Glomerular visceral epithelial cell (primary cell): Measurements from ENCODE around the gene TAX1BP3.

Experiments
- DNase-seq: peaks from one replicate; pipeline ENCODE4 v3.0.0-alpha.2; 2016; ENCODE audit errors: extremely low spot score

TAX1BP3 gene

DNA sequence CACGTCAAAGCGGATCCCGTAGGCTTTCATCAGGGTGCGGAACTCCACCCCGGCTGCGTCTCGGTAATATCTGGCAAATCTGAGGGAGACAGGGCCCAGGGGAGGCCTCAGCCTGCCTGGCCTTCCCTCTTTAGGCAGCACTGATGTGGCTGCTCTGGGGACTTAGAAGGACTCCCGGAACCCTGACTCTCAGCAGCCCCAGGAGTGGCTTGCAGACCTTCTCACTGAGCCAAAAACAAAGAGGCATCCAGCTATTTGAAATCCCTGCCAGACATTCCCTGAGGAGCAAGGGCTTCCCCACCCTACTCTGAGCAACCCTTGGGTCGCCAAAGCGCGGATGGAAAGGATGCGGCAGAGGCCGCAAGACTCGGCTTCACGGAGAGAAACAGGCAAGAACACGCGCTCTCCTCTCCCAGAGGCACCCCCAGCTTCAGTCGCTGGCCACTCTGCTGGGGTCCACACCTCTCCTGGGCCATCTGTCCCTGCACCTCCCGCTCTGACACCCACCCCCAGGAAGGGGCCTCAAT lies 19.7 kb upstream of the TAX1BP3 start:
- no peak for DNase-seq

DNA sequence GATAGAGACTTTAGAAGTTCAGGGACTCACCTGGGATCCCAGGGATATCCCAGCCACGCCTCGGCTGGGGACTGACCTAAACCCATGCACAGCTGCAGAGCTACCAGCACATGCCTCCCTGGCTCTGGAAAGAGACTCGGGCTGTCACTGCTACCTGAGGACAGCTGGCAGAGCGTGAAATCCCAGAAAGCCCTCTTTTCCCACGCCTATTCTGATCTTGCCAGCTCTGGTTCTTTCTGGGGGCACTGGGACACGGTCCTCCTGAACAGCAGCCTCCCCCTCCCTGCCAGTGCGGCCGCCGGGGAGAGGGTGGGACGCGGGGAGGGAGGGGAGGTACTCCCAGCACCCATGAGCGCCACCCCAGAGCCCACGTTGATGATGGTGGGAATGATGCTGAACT lies 16.8 kb upstream of the TAX1BP3 start:
- no peak for DNase-seq

DNA sequence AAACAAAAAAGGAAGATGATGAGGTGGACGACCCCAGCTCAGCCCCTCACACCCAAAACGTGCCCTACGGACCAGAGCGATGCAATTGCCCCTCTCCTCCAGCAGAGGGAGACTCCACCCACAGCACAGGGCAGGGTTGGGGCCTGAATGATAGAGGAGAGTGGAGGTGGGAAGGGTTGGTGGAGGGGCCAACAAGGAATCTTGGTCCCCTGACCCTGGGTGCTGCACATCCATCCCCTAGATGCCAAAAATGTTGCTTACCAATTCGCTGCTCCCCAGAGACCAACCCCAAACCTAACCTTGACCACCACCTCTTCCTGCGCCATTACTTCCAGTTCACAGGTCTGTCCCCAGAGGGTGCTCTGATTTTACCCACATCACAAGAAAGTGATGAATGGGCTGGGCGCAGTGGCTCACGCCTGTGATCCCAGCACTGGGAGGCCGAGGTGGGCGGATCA lies 14.7 kb upstream of the TAX1BP3 start:
- DNase-seq, result peak; percentile 36

DNA sequence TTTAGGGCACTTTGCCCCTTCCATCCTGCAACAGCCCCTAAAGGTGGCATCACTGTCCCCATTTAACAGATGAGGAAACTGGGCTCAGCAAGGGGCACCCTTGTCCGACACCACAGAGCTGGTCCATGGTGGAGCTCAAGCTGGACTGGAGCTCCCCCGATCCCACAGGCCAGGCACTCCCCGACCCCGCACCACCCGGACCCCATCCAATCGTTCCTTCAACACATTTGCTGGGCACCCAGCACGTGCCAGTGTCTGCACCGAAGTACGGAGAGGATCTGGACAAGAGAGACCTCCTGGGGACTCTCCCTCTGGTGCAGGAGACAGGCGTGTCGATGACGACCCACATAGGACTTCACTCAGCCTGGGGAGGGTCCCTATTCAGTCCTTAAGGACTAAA lies 13.7 kb upstream of the TAX1BP3 start:
- no peak for DNase-seq

DNA sequence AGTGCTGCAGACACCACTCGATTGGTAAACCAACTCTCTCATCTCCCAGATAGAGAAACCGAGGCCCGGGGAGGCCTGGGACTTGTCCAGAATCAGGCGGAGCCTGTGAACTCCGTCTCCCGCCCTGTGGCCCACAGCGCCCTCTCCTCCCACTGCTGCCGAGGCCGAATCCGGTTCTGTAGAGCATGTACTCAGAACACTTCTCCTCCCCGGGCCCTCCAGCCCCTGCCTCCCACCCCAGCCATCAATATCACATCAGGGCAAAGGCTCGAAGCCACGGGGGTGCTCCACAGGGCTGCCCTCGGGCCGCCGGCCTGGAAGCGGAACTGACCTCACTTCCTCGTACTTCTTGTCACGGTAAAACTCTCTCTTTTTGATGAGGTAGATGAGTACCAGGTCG lies 13.2 kb upstream of the TAX1BP3 start:
- no peak for DNase-seq

DNA sequence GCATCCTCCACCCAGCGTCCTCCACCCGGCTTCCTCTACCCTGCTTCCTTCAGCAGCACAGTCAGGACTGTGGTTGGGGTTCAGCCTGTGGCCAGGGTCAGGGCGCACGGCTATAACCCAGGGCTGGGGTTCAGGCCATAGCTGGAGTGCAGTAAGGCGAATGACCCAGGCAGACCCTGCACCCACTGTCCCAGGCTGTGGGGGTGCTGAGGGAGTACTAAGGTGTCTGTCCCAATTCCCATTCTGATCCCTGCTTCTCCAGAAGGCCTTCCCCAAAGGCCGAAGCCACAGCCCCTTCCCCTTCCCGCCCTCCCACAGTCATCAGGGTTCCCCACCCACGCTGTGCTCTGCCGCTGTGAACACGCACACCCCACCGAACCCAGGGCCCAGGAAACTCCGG lies 12.7 kb upstream of the TAX1BP3 start:
- DNase-seq, result no peak

DNA sequence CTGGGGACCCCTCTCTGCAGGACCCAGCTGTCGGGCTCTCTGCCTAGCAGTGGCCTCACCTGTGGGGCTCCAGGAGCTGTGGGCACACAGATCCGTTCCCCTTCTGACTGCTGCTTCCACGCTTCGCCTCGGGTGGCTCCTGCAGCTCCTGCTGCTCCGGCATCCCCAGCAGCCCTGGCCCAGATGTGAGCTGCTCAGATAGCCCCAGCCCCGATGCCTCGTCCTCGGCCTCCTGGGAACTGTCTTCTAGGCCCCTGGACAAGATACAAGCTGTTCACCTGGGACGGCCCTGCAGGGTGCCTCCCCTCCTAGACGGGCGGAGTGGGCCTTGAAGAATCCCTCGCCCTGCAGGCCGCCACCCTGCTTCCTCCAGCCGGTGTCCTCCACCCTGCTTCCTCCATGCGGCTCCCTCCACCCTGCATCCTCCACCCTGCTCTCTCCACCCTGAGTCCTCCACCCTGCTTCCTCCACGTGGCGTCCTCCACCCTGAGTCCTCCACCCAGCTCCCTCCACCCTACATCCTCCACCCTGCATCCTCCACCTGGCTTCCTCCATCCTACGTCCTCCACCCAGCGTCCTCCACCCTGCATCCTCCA lies 11.3 kb upstream of the TAX1BP3 start:
- no peak for DNase-seq

DNA sequence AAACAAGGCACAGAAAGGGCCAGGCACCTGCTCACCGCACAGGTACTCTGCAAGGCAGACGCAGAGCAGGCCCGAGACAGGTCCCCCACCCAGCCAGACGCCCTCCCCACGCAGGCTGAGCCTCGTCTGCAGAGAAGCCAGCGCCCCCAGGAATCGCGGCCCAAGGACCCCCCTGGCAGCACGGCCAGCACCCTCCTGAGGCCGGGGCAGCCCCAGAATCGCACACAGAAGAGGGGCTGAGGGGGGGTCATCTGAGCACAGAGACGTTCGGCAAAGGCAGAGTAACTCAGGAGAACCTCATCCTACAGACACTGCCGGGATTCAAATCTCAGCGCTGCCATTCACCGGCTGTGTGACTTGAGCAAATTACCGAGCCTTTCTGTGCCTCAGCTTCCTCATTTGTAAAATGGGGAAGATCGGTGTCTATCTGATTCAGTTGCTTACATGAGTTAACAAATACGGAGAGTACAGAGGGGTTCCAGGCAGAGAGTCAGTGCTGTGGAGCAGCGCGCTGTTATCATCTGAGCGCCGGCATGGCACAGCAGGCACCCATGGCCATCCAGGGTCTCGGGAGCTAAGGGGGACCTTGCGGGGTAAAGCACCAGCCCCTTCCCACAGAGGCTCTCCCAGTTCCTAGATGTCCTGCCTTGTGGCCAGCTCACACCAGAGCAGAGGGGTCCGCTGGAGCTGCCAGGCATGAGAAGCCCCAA lies 10.6 kb upstream of the TAX1BP3 start:
- DNase-seq, result no peak

DNA sequence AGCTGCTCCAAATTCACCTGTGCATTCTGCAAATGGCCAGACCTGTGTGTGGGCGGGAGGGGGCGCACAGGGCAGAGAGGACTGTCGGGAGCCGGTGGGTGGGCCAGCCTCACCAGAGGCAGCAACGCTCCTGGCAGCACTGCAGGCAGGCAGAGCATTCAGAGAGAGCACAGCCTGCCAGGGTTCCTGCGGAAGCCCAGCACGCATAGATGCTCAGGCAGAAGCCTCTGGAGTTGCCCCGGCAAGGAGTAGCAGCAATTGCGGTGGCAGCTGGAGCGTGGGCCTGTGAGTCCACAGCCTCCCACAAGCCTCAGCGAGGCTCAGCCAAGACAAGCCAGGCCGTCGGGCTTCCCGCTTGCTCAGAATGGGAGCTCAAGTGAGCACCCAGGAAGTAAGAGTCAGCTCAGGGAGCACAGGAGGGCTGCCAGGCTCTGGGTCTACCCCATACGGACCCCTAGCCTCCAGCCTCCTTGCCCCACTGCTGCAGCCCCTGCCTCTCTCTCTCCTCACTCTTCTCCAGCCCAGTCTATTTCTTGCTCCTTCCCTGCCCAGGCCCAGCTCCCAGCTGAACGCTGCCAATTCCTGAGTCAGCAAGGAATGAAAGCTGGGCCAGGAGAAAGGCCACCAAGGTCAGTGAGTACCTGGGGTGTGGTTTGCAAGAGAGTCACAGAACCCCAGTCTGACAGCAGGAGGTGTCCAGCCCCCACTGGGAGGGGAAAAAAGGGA lies 9.9 kb upstream of the TAX1BP3 start:
- DNase-seq, result no peak

DNA sequence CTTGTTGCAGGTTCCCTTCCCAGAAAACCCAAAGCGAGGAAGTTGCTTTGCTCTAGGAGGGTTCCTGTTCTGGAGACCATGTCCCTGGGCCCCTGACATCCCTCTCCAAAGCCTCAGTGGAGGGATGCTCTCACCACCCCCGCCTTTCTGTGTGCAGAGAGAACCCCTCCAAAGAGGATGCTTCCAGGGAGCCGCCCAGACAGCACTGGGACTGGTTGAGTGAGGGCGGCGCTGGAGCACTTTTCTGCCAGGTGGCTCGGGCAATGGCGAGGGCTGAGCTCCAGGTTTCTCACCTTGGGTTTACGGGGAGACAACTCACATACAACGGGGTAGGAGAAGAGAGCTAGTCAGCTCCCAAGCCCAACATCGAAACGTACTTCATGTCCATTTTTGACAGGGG lies 7.5 kb upstream of the TAX1BP3 start:
- no peak for DNase-seq

DNA sequence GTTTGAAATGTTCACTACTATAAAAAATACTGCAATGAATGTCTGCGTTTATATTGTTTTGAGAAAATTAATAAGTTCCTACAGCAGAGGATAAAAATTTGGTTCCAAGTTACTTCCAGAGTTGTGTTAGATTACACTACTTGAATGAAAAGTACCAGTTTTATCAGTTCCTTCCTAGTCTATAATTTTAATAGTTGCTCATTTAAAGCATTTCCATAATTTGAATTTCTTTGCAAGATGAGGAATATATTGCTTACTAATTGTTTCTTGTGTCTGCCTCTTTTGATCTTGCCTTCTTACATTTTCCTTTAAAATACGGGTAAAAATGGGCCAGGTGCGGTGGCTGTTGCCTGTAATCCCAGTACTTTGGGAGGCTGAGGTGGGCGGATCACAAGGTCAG lies 4.2 kb upstream of the TAX1BP3 start:
- no peak for DNase-seq

DNA sequence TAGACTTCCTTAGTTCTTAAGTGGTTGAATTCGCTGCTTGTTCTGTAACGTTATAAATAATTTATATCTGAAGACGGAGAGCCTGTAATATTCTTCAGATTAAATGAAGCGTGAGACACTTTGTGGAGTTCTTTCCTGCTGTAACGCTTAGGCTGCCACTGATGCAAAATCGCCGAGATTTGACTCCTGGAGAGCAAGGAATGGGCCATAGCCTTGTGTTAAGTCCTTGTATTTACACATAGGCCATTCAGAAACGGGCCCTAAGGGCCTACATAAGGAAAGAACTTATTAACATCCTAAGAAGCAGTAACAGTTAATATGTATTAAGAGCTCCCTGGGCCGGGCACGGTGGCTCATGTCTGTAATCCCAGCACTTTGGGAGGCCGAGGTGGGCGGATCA lies 1.2 kb upstream of the TAX1BP3 start:
- no peak for DNase-seq

DNA sequence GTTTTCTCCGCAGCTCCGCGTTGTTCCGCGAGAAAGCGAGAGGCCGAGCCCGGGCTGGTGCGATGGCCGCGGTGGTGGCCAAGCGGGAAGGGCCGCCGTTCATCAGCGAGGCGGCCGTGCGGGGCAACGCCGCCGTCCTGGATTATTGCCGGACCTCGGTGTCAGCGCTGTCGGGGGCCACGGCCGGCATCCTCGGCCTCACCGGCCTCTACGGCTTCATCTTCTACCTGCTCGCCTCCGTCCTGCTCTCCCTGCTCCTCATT lies 638 bp upstream of the TAX1BP3 start:
- no peak for DNase-seq

DNA sequence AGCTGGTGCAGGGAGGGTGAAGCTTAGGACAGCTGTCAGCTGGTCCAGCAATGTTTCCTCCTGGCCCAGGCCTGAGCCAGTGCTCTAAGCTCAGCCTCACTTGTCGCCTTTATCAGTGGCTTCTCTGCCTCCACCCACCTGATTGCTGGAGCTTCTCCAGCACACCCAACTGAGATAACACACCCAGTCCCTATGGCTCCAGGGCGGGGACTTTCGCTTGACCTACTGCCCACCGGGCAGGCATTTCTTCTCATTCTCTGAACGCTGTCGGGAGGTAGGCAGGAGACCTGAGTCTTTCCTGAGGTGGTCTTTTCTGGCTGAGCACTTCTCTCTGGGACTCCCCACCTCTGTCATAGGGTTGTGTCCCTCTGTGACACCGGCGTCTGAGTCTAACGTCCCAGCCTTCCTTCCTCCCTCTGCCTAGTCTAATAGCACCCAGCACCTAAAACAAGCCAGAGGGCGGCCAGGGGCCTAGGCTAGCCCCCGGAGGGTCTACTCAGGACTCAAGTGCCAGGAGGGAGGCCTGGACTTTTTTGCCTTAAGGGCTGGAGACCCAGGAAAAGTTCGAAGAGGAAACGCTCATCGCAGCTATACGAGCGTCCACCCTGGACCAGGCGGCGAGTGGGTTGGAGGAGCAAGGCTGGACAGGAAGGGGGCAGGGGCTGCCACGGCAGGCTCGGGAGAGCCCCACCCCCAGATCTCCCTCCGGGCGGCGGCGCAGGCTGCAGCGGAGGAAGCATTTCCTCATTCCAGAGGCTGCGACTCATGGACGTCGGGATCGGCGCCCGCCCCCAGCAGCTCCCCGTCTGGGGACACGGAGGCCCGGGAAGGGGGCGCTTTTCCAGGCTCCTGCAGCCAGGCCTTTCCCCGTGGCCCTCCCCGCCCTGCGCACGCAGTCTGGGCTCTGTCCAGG lies 756 bp downstream of the TAX1BP3 start:
- peak; percentile 95 for DNase-seq

DNA sequence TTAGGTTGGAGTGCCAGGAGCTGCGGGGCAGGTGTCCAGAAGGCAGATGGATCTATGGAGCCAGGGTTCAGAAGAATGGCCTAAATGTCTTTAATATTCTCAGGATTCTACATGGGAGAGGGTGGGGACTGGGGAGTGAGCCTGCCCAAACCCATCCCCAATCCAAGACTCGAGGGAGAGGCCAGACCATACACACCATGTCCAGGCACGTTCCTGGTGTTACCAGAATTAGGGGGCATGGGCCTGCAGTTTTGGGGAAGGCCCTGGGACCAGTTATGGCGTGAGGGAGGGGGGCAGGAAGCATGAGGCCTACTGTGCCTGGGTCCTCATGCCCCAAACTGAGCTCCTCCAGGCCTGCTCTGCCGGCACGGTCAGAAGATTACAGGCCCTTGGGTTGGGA lies 1.9 kb downstream of the TAX1BP3 start:
- DNase-seq, result no peak

DNA sequence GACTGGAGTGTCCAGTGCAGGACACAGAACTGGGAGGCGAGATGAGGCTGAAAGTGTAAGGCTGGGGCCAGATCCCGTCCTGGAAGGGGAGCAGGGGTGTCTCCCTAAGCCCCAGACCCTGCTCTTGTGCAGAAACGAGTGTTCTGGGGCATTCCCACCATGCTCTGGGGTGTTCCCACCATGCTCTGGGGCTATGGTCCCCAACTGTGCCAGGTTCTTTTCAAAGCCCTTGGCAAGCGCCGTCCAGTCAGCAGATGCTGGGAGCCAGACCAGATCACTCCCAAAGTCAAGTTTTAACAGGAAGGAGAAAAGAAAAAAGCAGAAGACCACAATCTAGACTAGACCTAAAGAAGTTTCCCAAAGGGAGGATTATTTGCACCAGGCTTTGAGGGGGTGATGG lies 2.5 kb downstream of the TAX1BP3 start:
- DNase-seq, result no peak

DNA sequence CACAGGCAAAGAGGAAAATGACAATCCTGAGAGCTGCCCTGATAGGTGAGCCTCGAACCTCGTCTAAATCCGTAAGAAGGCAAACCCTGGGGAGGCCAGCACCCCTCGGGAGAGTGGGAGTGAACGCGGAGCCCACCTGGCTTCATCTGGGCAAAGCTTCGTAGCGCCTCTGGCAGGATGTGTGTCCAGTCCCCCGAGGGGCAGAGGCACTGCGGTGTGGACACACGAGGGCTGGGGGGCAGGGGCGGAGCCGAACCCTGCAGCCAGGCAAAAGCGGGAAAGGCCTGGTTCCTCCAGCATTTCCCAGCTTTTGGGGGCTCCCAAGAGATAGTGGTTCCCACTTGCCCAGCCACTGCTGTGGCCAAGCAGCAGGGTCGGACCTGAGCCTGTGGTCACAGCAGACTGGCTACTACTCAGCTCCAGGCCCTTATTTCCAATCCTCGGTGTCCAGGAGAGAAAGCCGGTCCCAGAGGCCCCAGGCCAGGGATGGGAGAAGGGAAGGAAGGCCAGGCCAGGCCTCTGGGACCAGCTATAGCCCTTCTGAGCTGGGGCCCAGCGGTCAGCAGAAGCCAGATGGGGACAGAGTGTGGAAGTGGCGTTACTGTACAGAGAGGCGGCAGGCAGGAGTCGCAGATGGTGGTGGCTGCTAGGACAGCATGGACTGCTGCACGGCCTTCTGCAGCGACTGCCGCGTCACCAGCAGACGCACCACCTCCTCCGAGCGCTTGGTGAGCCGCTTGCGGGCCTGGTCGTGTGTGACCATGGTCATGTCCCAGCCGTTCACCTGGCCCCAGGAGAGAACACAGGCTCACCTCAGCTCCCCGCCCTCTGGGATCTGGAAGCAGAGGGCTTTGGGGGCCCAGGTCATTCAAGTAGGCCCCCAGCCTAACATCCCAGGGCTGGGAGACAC lies 5.0 kb downstream of the TAX1BP3 start:
- DNase-seq, result no peak

DNA sequence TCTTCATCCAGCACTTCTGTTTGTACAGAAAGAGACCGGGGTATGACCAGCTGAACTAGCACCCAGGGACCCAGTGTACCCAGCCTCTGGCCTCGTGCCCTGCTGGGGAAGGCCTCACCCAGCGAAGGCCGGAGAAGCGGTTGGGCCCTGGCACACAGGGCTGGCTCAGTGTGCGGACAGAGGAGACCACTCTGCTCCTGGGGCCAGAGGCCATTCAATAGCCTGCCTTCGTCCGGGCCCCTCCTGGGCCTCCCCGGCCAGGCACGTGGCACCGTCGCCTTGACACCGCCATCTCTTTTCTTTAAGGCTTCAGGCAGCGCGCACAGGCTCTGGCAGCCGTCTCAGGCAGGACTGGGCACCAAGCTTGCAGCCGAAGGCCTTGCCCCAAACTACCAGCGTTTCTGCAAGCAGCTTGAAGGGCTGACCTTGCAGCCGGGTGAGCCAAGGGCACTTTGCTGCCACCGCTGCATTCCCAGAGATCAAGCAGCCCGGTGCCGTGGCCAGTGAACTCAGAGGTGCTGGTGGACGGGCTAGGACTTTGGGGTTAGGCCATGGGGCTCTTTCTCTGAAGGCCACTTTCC lies 8.0 kb downstream of the TAX1BP3 start:
- DNase-seq, result no peak

DNA sequence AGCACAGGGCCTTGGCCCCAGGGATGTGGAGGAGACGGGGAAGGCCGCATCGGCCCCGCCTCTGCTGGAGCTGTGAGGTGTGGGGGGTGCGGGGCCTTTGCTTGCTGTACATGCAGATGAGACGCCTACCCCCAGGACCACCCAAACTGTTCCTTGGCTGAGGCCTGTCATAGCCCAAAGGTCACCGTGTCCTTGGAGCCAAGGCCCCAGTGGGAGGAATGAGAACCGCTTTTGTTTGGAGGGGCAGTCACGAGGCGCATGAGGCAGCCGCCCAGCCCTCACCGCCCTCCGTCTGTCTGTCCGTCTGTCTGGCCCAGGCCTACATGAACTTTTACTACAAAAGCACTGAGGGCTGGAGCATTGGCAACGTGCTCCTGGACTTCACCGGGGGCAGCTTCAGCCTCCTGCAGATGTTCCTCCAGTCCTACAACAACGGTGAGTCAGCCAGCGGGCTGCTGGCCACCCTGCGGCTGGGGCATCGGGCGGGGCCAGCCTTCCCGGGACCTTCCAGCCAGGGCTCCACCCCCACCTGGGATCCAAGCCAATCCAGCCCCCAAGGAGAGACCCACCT lies 8.8 kb downstream of the TAX1BP3 start:
- peak; percentile 89 for DNase-seq

DNA sequence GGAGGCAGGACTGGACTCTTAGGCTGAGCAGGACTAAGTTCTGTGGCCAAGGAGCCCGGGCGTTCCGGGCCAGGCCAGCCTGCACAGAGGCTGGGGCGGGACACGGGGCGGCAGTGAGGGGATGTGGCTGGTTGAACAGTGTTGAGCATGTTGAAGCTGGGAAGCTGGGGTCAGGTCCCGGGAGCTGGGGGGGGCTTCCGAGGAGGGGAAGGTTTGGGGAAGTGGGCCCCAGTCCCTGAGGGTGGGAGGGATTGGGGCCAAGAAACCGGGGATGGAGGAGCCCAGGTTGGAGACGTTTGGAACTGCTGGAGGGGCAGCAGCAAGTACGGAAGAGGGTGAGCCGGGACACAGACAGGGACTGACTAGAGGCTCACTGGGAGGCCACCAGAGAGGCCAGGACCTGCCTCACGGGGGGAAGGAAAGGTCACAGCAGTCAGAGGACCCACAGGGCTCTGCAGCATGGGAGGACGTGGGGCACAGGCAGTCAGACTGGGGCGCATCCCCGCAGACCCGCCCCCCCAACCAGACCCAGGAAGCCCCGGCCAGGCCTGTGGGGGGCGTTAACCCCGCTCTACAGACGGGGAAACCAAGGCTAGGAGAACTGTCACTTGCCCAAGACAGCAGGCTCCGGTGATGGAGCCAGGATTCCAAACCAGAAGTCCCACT lies 9.5 kb downstream of the TAX1BP3 start:
- no peak for DNase-seq
